ENCODE data around the gene APOL1. TPM values are rescaled to one million over a fixed set of nuclear protein-coding genes. Genes with fewer than 3 reads are reported as not detected.

APOL1 gene
- total and polyA plus RNA-seq, 2 of the 4 experiments (the other 2 are of a cell fraction), result 0.36 to 0.77 TPM

DNA sequence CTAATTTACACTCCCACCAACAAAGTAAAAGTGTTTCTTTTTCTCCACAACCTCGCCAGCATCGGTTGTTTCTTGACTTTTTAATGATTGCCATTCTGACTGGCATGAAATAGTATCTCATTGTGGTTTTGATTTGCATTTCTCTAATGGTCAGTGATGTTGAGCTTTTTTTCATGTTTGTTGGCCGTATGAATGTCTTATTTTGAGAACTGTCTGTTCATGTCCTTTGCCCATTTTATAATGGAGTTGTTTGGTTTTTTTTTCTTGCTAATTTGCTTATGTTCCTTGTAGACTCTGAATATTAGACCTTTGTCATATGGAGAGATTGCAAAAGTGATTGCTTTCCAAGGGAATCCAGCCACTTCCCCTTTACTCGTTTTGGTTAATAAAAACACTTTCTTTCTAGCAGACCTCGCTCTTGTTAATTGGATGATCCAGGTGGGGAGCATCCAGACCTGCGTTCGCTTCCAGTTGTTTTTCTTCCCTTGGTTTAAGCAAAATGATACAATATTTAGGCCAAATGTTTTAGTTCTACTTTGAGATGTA, 34.2 kb upstream of the APOL1 start:
- no peaks in the 10 kb centered on the region for H3K9me3 ChIP-seq (ENCODE audit: control insufficient read depth, insufficient read depth, low read length)
- H2AK9ac ChIP-seq (replicated peaks; ENCODE audit: low read depth, low read length, poor library complexity), result no peak overlapping the region
- TF ChIP-seq, protein P1, sequence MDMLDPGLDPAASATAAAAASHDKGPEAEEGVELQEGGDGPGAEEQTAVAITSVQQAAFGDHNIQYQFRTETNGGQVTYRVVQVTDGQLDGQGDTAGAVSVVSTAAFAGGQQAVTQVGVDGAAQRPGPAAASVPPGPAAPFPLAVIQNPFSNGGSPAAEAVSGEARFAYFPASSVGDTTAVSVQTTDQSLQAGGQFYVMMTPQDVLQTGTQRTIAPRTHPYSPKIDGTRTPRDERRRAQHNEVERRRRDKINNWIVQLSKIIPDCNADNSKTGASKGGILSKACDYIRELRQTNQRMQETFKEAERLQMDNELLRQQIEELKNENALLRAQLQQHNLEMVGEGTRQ (IDR thresholded peaks at IDR 0.05; ENCODE audit: low read depth, low read length), result no peak
- no peak for TF ChIP-seq RFX5 (IDR thresholded peaks at IDR 0.05; ENCODE audit: low read depth, low read length)
- no peak for TF ChIP-seq BHLHE40 (IDR thresholded peaks at IDR 0.05; ENCODE audit: low read depth, low read length)
- TF ChIP-seq RAD21 (IDR thresholded peaks at IDR 0.05; ENCODE audit: low read length), result no peak
- TF ChIP-seq SMC3 (IDR thresholded peaks at IDR 0.05; ENCODE audit: low read depth, low read length), result no peak
- TF ChIP-seq MAFK (IDR thresholded peaks at IDR 0.05; ENCODE audit: low read depth, low read length), result no peak
- TF ChIP-seq RCOR1 (IDR thresholded peaks at IDR 0.05; ENCODE audit: insufficient replicate concordance, low read length), result no peak
- no peak for TF ChIP-seq CHD1 (IDR thresholded peaks at IDR 0.05; ENCODE audit: low read depth, low read length)
- no peak for TF ChIP-seq MAZ (IDR thresholded peaks at IDR 0.05; ENCODE audit: borderline replicate concordance, low read depth, low read length)
- no peak for TF ChIP-seq NFE2L2 (IDR thresholded peaks at IDR 0.05; ENCODE audit: low read depth, low read length)
- TF ChIP-seq POLR2A (IDR thresholded peaks at IDR 0.05; ENCODE audit: low read depth, low read length), result no peak
- no peak for TF ChIP-seq MXI1 (IDR thresholded peaks at IDR 0.05; ENCODE audit: borderline replicate concordance, low read depth, low read length)
- TF ChIP-seq FOS (IDR thresholded peaks at IDR 0.05; ENCODE audit: low read depth, low read length), result no peak
- TF ChIP-seq, protein P2, sequence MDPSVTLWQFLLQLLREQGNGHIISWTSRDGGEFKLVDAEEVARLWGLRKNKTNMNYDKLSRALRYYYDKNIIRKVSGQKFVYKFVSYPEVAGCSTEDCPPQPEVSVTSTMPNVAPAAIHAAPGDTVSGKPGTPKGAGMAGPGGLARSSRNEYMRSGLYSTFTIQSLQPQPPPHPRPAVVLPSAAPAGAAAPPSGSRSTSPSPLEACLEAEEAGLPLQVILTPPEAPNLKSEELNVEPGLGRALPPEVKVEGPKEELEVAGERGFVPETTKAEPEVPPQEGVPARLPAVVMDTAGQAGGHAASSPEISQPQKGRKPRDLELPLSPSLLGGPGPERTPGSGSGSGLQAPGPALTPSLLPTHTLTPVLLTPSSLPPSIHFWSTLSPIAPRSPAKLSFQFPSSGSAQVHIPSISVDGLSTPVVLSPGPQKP (IDR thresholded peaks at IDR 0.05; ENCODE audit: borderline replicate concordance, low read depth, low read length), result no peak
- TF ChIP-seq, protein P3, sequence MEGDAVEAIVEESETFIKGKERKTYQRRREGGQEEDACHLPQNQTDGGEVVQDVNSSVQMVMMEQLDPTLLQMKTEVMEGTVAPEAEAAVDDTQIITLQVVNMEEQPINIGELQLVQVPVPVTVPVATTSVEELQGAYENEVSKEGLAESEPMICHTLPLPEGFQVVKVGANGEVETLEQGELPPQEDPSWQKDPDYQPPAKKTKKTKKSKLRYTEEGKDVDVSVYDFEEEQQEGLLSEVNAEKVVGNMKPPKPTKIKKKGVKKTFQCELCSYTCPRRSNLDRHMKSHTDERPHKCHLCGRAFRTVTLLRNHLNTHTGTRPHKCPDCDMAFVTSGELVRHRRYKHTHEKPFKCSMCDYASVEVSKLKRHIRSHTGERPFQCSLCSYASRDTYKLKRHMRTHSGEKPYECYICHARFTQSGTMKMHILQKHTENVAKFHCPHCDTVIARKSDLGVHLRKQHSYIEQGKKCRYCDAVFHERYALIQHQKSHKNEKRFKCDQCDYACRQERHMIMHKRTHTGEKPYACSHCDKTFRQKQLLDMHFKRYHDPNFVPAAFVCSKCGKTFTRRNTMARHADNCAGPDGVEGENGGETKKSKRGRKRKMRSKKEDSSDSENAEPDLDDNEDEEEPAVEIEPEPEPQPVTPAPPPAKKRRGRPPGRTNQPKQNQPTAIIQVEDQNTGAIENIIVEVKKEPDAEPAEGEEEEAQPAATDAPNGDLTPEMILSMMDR (conservative IDR thresholded peaks at IDR 0.05; ENCODE audit: low read depth, low read length), result no peak
- no peak for TF ChIP-seq CEBPB (IDR thresholded peaks at IDR 0.05; ENCODE audit: low read depth, low read length)
- no peak overlapping the region for H2BK15ac ChIP-seq (ENCODE audit: low read depth, low read length)
- peaks cover 3% of the 10 kb centered on the region; the same call in 1 of the 2 replicates for H3K4me1 ChIP-seq (ENCODE audit: control insufficient read depth, insufficient read depth, low read length)
- intact Hi-C loops (cut with micrococcal nuclease), result no loop called here
- H2AK5ac ChIP-seq (ENCODE audit: low read depth, low read length), result no peak overlapping the region
- ChIA-PET CTCF (interaction anchor here (0.7 kb wide), 1 partner anchor 22 kb away, joined by 5 read pairs; no protein-coding TSS in a partner anchor), POLR2A (ENCODE audit: unreplicated experiment) (no interaction called here)
- H3K27me3 ChIP-seq (ENCODE audit: control insufficient read depth, insufficient read depth, low read length), result peaks cover 36% of the 10 kb centered on the region
- H3K56ac ChIP-seq (ENCODE audit: extremely low read depth, insufficient read depth, low read length), result no peak overlapping the region
- H2BK120ac ChIP-seq (ENCODE audit: low read depth, low read length), result no peak overlapping the region
- in situ Hi-C loops (cut with MboI; ENCODE audit: low sequenced_read_pairs), result no loop called here
- dilution Hi-C loops (cut with HindIII; ENCODE audit: low sequenced_read_pairs, unreplicated experiment), result no loop called here
- no TSS peak for BruUV-seq (replicated peaks)
- H4K5ac ChIP-seq (ENCODE audit: low read depth, low read length), result no peak overlapping the region
- no peak overlapping the region for H3K27ac ChIP-seq (ENCODE audit: insufficient read depth, low read length)
- H3K4me2 ChIP-seq (ENCODE audit: low read depth, low read length), result no peak overlapping the region
- H3K79me1 ChIP-seq (ENCODE audit: low read depth in 1 of 2, low read length in 2 of 2), result no peaks in the 10 kb centered on the region
- no peak overlapping the region for H2AFZ ChIP-seq (replicated peaks; ENCODE audit: low read length, poor library complexity)
- H3K36me3 ChIP-seq (ENCODE audit: control insufficient read depth, insufficient read depth, low read length), result no peaks in the 10 kb centered on the region
- no peak overlapping the region for H3K9ac ChIP-seq (ENCODE audit: low read depth, low read length)
- no peak overlapping the region for H2BK5ac ChIP-seq (ENCODE audit: low read depth, low read length, poor library complexity, severe bottlenecking)
- H3K4ac ChIP-seq (ENCODE audit: low read depth, low read length), result no peak overlapping the region
- H3K9me1 ChIP-seq (ENCODE audit: insufficient read depth, low read length), result peaks cover 4% of the 10 kb centered on the region; the same call in 1 of the 2 replicates
- H2BK20ac ChIP-seq (ENCODE audit: low read depth, low read length), result no peak overlapping the region
- H3K4me3 ChIP-seq (ENCODE audit: insufficient read depth, low read depth, low read length), result no peak overlapping the region
- ATAC-seq (ENCODE audit: low read depth) (no peak), DNase-seq (no peak)
- H4K20me1 ChIP-seq (ENCODE audit: insufficient read depth, low read length), result no peaks in the 10 kb centered on the region
- H4K8ac ChIP-seq (ENCODE audit: low read depth in 2 of 2, low read length in 2 of 2), result no peak overlapping the region
- H3K18ac ChIP-seq (ENCODE audit: low read depth, low read length), result no peak overlapping the region
- no peak overlapping the region for H3K14ac ChIP-seq (replicated peaks; ENCODE audit: low read depth, low read length)
- WGBS, 2 experiments (ENCODE audit: extremely low coverage in 2 of 2, insufficient read length in 1 of 2), result no CpG with 5 or more reads among the region's 7 CpGs
- H4K91ac ChIP-seq (ENCODE audit: insufficient read depth, low read depth, low read length), result no peak overlapping the region
- no peak overlapping the region for H3K23ac ChIP-seq (ENCODE audit: low read depth, low read length)

Measured in IMR-90 (cell line).